HG02642 (cell line): Measurements from ENCODE around the gene CLCN5.

Source experiments
- ATAC-seq: cut with Tn5 transposase; IDR thresholded peaks from one replicate; pipeline ENCODE4 v1.9.1; 2021; ENCODE audit warnings: mild to moderate bottlenecking; ENCODE audit not compliant: unreplicated experiment, poor library complexity

CLCN5 gene

GRCh38 chrX:49922291-49923241 is at the start of gene CLCN5:
Gene CLCN5, plus strand, starts transcription at chrX:49922596. Its CDS starts 2,703 bp downstream, at chrX:49925299.
- ATAC-seq: peak; percentile 98

- no peak for ATAC-seq
Observed at GRCh38 chrX:49876750-49877149, 45.6 kb upstream of the CLCN5 start.

- ATAC-seq: no peak
Observed at GRCh38 chrX:49877397-49878101, 44.8 kb upstream of the CLCN5 start.

- ATAC-seq: no peak
Observed at GRCh38 chrX:49878128-49878833, 44.1 kb upstream of the CLCN5 start.

- ATAC-seq: peak; percentile 92
Observed at GRCh38 chrX:49878834-49879655, 43.4 kb upstream of the CLCN5 start, which contains the start of gene USP27X. Gene USP27X, plus strand, starts transcription at chrX:49879484. Its CDS starts 824 bp downstream, at chrX:49880308.

GRCh38 chrX:49879656-49880277 is 42.6 kb upstream of the CLCN5 start:
- peak; percentile 10 for ATAC-seq

GRCh38 chrX:49880668-49881067 is 41.7 kb upstream of the CLCN5 start:
- no peak for ATAC-seq

- peak; percentile 50 for ATAC-seq
Observed at GRCh38 chrX:49884290-49884862, 38.0 kb upstream of the CLCN5 start.

- no peak for ATAC-seq
Observed at GRCh38 chrX:49892542-49892941, 29.9 kb upstream of the CLCN5 start.

GRCh38 chrX:49896951-49897350 is 25.4 kb upstream of the CLCN5 start:
- no peak for ATAC-seq

GRCh38 chrX:49901048-49901447 is 21.3 kb upstream of the CLCN5 start:
- ATAC-seq: no peak

GRCh38 chrX:49910344-49910743 is 12.1 kb upstream of the CLCN5 start:
- ATAC-seq: no peak

GRCh38 chrX:49912086-49912485 is 10.3 kb upstream of the CLCN5 start:
- no peak for ATAC-seq

- no peak for ATAC-seq
Observed at GRCh38 chrX:49912861-49913260, 9.5 kb upstream of the CLCN5 start.

- no peak for ATAC-seq
Observed at GRCh38 chrX:49915361-49916222, 6.8 kb upstream of the CLCN5 start.

GRCh38 chrX:49919617-49920016 is 2.8 kb upstream of the CLCN5 start:
- ATAC-seq: no peak

- no peak for ATAC-seq
Observed at GRCh38 chrX:49921109-49921508, 1.3 kb upstream of the CLCN5 start.

- no peak for ATAC-seq
Observed at GRCh38 chrX:49925176-49925575, 2.8 kb downstream of the CLCN5 start.
